ENCODE measurements around the gene TMEM253.

Gene TMEM253

GRCh38 chr14:21118933-21119332, 18.1 kb downstream of the TMEM253 start:
- H3K4me3 ChIP-seq (ENCODE audit: low read depth, low read length), result no peak overlapping the region

GRCh38 chr14:21120686-21121085, 19.8 kb downstream of the TMEM253 start:
- no peak for TF ChIP-seq CTCF (IDR thresholded peaks at IDR 0.05; ENCODE audit: low read depth, low read length)
- H3K4me3 ChIP-seq (ENCODE audit: low read depth, low read length), result no peak overlapping the region

More at GRCh38 chr14:21118933-21119332, 18.1 kb downstream of the TMEM253 start:
- TF ChIP-seq CTCF (IDR thresholded peaks at IDR 0.05; ENCODE audit: low read depth, low read length), result no peak

GRCh38 chr14:21121122-21121521, 20.3 kb downstream of the TMEM253 start:
- TF ChIP-seq CTCF (IDR thresholded peaks at IDR 0.05; ENCODE audit: low read depth, low read length), result no peak

GRCh38 chr14:21123429-21123828, 22.6 kb downstream of the TMEM253 start:
- no peak for TF ChIP-seq CTCF (IDR thresholded peaks at IDR 0.05; ENCODE audit: low read depth, low read length)
- H3K4me3 ChIP-seq (ENCODE audit: low read depth, low read length), result no peak overlapping the region

More at GRCh38 chr14:21121122-21121521, 20.3 kb downstream of the TMEM253 start:
- H3K4me3 ChIP-seq (ENCODE audit: low read depth, low read length), result no peak overlapping the region

GRCh38 chr14:21133901-21134300, 33.0 kb downstream of the TMEM253 start:
- no peak overlapping the region for H3K4me3 ChIP-seq (ENCODE audit: low read depth, low read length)
- no peak for TF ChIP-seq CTCF (IDR thresholded peaks at IDR 0.05; ENCODE audit: low read depth, low read length)

GRCh38 chr14:21136024-21136423, 35.2 kb downstream of the TMEM253 start:
- no peak overlapping the region for H3K4me3 ChIP-seq (ENCODE audit: low read depth, low read length)
- TF ChIP-seq CTCF (IDR thresholded peaks at IDR 0.05; ENCODE audit: low read depth, low read length), result peak; percentile 52; the same call in 1 of the 2 replicates

- TF ChIP-seq CTCF (IDR thresholded peaks at IDR 0.05; ENCODE audit: low read depth, low read length), result no peak
- H3K4me3 ChIP-seq (ENCODE audit: low read depth, low read length), result no peak overlapping the region
Measured at GRCh38 chr14:21142357-21142756, 41.5 kb downstream of the TMEM253 start.

Data from WI38 (cell line).